Measurements from ENCODE around the gene MYL12B.
"Not testable (repeated sequence)": the region's sequence is repeated elsewhere in the genome, so short reads cannot be mapped to it uniquely, and the experiment has no call there.

The MYL12B gene

DNA sequence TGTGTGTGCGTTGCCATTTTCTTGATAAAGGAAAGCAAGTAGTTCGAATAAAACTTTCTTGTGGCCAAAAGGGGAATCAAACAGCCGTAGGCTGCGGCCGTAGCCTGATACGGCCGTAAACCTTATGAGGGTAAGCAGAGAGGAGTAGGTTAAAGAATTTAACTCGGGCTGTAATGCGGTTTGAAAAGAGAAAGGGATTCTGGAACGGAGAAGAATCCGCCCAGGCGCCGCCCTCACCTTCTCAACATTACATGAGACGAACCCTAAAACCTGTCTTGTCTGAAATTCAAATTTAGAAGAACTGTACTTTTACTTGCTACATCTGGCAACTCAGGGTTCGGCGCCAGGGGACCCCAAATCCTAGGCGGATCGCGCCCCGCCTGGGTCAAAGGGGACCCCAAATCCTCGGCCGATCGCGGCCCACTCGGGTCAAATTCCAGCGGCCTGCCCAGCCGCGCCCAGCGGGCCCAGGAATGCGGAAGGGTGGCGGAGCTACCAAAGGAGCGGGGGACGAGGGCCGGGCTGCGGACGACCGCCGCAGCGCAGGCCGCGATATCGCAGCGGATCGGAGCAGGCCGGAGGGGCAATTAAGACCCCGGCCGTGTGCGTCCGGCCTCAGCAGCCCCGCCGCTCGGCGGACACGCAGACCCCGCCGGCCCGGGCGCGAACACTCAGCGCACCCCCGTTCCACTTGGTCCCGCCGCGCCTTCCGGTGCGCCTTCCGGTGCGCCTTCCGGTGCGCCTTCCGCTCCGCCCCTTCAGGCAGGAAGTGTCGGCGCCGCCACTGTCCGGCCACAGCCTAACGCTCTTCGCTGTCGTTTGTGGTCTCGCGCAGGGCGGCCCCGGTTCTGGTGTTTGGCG lies at the start of gene MYL12B:
MYL12B (plus strand) TSS at position 761 of the 861 bp plus-strand sequence. CDS start 10,766 bp downstream, outside the sequence.
- DNase-seq (ENCODE audit: low spot score) = peak; percentile 65

DNA sequence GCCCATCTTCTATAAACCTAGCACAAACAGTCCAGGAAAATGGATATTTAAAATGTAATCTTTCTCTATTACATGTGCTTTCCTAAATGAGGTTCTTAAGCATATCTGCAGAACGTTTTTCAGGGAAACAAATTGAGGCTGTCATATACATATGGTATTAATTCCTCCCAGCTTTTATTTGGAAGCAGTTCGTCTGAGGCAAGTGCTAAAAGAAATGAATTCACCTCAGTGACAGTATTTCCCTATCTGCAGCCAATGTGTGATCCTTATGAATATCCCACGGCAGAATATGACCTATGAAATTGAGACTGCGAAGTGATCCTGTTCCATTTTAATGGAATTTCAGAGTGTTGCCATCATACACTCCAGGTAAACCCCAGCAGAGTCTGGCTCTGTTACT lies 49.3 kb upstream of the MYL12B start:
- no peak for DNase-seq (ENCODE audit: low spot score)

- no peak for DNase-seq (ENCODE audit: low spot score)
These were observed 48.5 kb upstream of the MYL12B start for GRCh38 chr18:3213300-3214059.

GRCh38 chr18:3214855-3215637 lies 46.9 kb upstream of the MYL12B start:
- DNase-seq (ENCODE audit: low spot score) = no peak

GRCh38 chr18:3216987-3217386 lies 44.9 kb upstream of the MYL12B start:
- no peak for DNase-seq (ENCODE audit: low spot score)

GRCh38 chr18:3217948-3218647 lies 43.8 kb upstream of the MYL12B start:
- DNase-seq (ENCODE audit: low spot score) = no peak

DNA sequence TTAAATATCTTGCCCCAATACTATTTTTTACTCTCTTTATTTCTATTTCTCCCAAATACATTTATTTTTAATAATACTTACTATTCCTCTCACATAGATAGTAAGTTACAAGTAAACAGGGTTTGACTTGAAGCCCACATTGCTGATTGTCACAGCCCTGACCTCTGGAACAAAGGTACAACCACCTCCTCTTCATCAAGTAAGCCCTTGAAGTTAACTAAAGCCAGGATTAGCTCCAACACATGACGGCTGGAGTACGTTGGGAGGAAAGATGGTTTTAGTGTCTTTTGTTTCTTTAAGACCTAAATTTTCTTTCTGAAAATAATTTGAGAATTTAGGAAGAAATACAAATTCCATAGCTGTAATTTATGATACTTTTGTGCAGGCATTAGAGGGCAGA lies 43.1 kb upstream of the MYL12B start:
- DNase-seq (ENCODE audit: low spot score) = peak; percentile 18

DNA sequence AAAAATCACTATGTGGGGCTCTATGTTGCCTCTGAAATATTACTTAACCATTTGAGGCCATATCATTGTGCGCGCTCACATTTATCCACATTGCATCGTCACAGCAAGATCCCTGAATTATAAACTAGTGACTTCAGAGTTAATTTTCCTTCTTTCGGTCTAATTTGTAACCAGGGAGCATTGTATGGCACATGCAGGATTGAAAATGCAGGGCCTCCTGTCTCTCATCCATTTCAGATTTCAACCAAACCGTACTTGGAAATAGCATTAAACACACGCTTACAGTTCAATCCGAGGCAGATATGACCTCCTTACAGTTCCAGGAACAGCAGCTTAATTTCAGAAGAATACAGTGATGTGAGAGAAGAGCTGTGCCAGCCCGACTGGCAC lies 42.7 kb upstream of the MYL12B start:
- no peak for DNase-seq (ENCODE audit: low spot score)

DNA sequence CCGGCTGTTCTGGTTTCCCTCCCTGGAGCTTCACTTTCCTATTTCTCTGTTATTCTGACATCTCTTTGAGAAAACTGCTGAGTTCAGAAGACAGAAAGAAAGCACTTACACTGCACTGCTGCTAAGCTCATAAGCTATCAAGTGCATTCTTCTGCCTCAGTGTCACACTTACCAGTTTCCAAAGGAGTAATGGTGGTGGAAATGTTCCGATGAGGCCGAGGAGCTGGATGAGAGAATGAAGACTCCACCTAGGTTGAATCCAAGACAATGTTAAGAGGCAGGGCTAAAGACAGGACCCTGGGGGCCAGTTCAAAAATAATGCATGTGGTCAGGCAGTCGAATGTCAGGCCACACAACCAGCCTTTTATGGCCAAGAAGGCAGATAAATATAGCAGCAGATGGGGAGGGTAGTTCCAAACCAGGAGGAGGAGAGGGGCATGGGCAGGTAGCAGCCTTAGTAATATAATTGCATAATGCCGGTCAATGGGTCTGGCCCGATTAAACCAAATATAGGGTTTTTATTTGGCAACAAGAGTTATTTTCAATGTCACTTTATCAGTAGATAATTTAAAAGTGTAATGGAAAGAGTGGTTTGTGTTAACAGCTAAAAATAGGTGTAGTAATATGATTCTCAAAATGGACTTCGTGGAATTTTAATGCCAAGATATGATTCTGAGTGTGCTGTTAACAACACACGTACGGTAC lies 42.1 kb upstream of the MYL12B start, which contains the start of gene MYOM1:
MYOM1 (minus strand) TSS at position 338 of the 705 bp plus-strand sequence. CDS start 4,745 bp downstream, outside the sequence.
- peak; percentile 28 for DNase-seq (ENCODE audit: low spot score)

DNA sequence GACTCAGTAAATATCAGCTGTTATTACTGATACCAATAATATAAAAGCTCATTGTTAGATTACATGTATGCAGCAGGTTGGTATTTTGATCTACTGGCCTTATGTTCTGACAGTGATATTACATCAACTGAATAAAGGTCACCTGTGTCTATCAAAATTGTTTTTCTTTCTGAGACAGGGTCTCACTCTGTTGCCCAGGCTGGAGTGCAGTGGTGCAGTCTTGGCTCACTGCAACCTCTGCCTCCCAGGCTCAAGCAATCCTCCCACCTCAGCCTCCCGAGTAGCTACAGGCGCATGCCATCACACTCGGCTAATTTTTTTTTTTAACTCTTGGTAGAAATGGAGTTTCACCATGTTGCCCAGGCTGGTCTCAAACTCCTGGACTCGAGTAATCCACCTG lies 41.1 kb upstream of the MYL12B start:
- not testable (repeated sequence) for DNase-seq (ENCODE audit: low spot score)

- DNase-seq (ENCODE audit: low spot score) = no peak
These were observed 40.4 kb upstream of the MYL12B start for GRCh38 chr18:3221496-3221895.

GRCh38 chr18:3223356-3223755 lies 38.6 kb upstream of the MYL12B start:
- DNase-seq (ENCODE audit: low spot score) = no peak

DNA sequence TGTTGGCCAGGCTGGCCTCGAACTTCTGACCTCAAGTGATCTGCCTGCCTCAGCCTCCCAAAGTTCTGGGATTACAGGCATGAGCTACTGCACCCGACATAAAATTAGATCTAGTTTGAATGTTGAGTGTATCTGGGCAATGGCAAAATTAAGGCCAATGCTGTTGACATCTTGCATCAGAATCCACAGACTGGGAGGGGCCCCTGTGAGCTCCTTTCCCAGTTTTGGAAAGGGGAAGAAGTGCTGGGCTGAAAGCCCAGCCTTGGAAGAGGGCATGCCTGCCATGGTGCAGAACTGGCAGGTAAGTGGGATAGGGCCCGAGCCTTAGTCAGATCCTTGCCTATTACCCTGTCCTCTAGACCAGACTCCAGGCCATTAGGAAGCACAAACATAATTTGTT lies 37.7 kb upstream of the MYL12B start:
- DNase-seq (ENCODE audit: low spot score) = no peak

DNA sequence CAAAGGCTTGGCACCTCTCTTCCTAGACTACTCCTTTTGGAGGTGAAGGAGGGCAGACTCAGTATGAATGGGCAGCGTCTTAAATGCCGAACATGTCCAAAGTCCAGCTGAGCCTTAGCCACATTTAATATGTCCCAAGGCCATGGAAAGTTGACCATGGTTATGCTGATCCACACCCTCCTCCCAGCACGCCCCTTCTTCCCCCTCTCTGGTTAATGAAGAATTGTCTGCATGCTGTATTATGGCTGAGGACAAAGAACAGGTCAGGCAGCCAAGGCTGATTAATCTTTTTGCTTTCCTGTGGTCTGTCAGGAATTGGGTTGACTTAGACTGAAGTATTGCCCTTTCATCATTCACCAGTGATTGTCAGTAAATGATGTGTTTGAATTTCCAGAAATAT lies 36.3 kb upstream of the MYL12B start:
- DNase-seq (ENCODE audit: low spot score) = no peak

DNA sequence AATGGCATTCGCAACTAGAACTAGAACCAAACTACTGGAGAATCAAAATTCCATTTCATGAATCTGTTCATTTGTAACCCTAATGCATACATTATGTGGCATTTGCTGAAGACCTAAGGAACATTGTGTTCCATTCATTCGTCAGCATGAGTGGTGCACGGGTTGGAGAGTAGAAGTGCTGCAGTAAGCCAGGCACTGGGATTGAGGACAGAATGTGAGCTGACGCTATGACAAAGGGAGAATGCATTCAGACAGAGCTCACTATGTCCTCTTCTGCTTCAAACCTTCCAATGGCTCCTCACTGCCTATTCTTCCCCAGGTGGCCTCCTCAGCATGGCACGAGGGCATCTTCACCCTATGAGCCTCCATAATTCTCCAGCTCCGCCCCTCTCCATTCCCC lies 35.9 kb upstream of the MYL12B start:
- DNase-seq (ENCODE audit: low spot score) = no peak

- DNase-seq (ENCODE audit: low spot score) = no peak
These were observed 31.3 kb upstream of the MYL12B start for GRCh38 chr18:3230401-3231334.

DNA sequence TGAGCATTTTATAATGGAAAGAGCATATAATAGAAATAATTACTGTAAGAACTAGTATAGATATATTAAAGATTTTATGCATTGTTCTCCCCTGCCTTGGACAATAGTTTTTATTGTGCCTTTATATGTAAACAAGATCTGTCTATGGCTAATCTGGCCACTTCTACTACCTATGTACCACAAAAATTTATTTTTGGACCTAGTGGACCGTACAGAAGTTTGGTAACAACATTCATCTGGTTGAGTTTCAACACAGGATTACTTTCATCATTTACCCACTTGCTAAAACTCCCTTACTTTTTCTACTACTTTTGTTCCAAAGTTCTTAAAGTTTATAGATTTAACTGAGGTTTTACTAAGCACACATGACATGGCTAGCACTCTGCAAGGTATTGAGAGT lies 28.9 kb upstream of the MYL12B start:
- DNase-seq (ENCODE audit: low spot score) = no peak

GRCh38 chr18:3233433-3234168 lies 28.3 kb upstream of the MYL12B start:
- DNase-seq (ENCODE audit: low spot score) = no peak

- DNase-seq (ENCODE audit: low spot score) = no peak
These were observed 27.5 kb upstream of the MYL12B start for GRCh38 chr18:3234457-3234856.
